ENCODE results near the gene ACADM. TPM values are rescaled to one million over a fixed set of nuclear protein-coding genes. Genes with fewer than 3 reads are reported as not detected.
"Not testable (repeated sequence)": the region's sequence is repeated elsewhere in the genome, so short reads cannot be mapped to it uniquely, and the experiment has no call there.

Gene ACADM
- total RNA-seq, 1 experiment from 2014 or later, result 36.5 TPM

- BruUV-seq (replicated peaks), result no TSS peak
- no peak overlapping the region for H2AFZ ChIP-seq
- no peak overlapping the region for H3K4me3 ChIP-seq
- H3K79me2 ChIP-seq (ENCODE audit: low read depth), result no peaks in the 10 kb centered on the region
- H4K20me1 ChIP-seq (ENCODE audit: insufficient read depth), result no peaks in the 10 kb centered on the region
- no peak overlapping the region for H3K4me2 ChIP-seq
- DNase-seq, result no peak
- no peaks in the 10 kb centered on the region for H3K27me3 ChIP-seq (ENCODE audit: insufficient read depth, low read depth)
- H3K27ac ChIP-seq, result no peak overlapping the region
- CTCF ChIA-PET, result no interaction called here
- intact Hi-C loops (cut with micrococcal nuclease; ENCODE audit: unreplicated experiment), result no loop called here
- H3F3A ChIP-seq (ENCODE audit: insufficient read depth, low read depth), result peaks cover 15% of the 10 kb centered on the region; the same call in 1 of the 2 replicates
- H3K9me3 ChIP-seq (ENCODE audit: insufficient read depth, low read depth), result no peaks in the 10 kb centered on the region
- TF ChIP-seq EZH2 (IDR thresholded peaks at IDR 0.05; ENCODE audit: low read depth), result no peak
- no peak for TF ChIP-seq CTCF (conservative IDR thresholded peaks at IDR 0.05)
- no peaks in the 10 kb centered on the region for H3K36me3 ChIP-seq (ENCODE audit: low read depth)
- POLR2A ChIA-PET (ENCODE audit: unreplicated experiment), result no interaction called here
- no peaks in the 10 kb centered on the region for H3K9me2 ChIP-seq (ENCODE audit: insufficient read depth)
- peaks cover 20% of the 10 kb centered on the region for H3K4me1 ChIP-seq (replicated peaks; ENCODE audit: insufficient read depth)
Observed at GRCh38 chr1:75770761-75771160, 46.3 kb downstream of the ACADM start.

GRCh38 chr1:75771978-75772377 lies 47.5 kb downstream of the ACADM start:
- BruUV-seq (replicated peaks), result no TSS peak
- no peaks in the 10 kb centered on the region for H3K27me3 ChIP-seq (ENCODE audit: insufficient read depth, low read depth)
- no peak overlapping the region for H3K4me2 ChIP-seq
- H3K4me1 ChIP-seq (replicated peaks; ENCODE audit: insufficient read depth), result peaks cover 17% of the 10 kb centered on the region
- H4K20me1 ChIP-seq (ENCODE audit: insufficient read depth), result no peaks in the 10 kb centered on the region
- no peaks in the 10 kb centered on the region for H3K36me3 ChIP-seq (ENCODE audit: low read depth)
- no peak overlapping the region for H2AFZ ChIP-seq
- no peak overlapping the region for H3K27ac ChIP-seq
- intact Hi-C loops (cut with micrococcal nuclease; ENCODE audit: unreplicated experiment), result no loop called here
- POLR2A ChIA-PET (ENCODE audit: unreplicated experiment), result no interaction called here
- no peak overlapping the region for H3K4me3 ChIP-seq
- TF ChIP-seq EZH2 (IDR thresholded peaks at IDR 0.05; ENCODE audit: low read depth), result no peak
- TF ChIP-seq CTCF (conservative IDR thresholded peaks at IDR 0.05), result no peak
- H3K9me2 ChIP-seq (ENCODE audit: insufficient read depth), result no peaks in the 10 kb centered on the region
- H3F3A ChIP-seq (ENCODE audit: insufficient read depth, low read depth), result peaks cover 9% of the 10 kb centered on the region; the same call in 1 of the 2 replicates
- no peaks in the 10 kb centered on the region for H3K9me3 ChIP-seq (ENCODE audit: insufficient read depth, low read depth)
- no peaks in the 10 kb centered on the region for H3K79me2 ChIP-seq (ENCODE audit: low read depth)
- CTCF ChIA-PET, result no interaction called here
- no peak for DNase-seq

- POLR2A ChIA-PET (ENCODE audit: unreplicated experiment); CTCF ChIA-PET: not testable (repeated sequence)
Observed at GRCh38 chr1:75777812-75778211, 53.3 kb downstream of the ACADM start.

GRCh38 chr1:75778694-75779093 lies 54.2 kb downstream of the ACADM start:
- H3K27me3 ChIP-seq (ENCODE audit: insufficient read depth, low read depth); DNase-seq; H4K20me1 ChIP-seq (ENCODE audit: insufficient read depth); H3F3A ChIP-seq (ENCODE audit: insufficient read depth, low read depth); H2AFZ ChIP-seq; H3K79me2 ChIP-seq (ENCODE audit: low read depth); H3K36me3 ChIP-seq (ENCODE audit: low read depth); BruUV-seq (replicated peaks); H3K9me3 ChIP-seq (ENCODE audit: insufficient read depth, low read depth); H3K9me2 ChIP-seq (ENCODE audit: insufficient read depth); H3K4me2 ChIP-seq; CTCF ChIA-PET; H3K27ac ChIP-seq; H3K4me3 ChIP-seq; intact Hi-C loops (cut with micrococcal nuclease; ENCODE audit: unreplicated experiment): not testable (repeated sequence)
- peaks cover 17% of the 10 kb centered on the region for H3K4me1 ChIP-seq (replicated peaks; ENCODE audit: insufficient read depth)
- POLR2A ChIA-PET (ENCODE audit: unreplicated experiment), result interaction anchor here (0.6 kb wide), 1 partner anchor 10 kb away, joined by 11 read pairs; no protein-coding TSS in a partner anchor

More at GRCh38 chr1:75777812-75778211, 53.3 kb downstream of the ACADM start:
- H3K4me1 ChIP-seq (replicated peaks; ENCODE audit: insufficient read depth), result peaks cover 17% of the 10 kb centered on the region
- H3K27ac ChIP-seq; intact Hi-C loops (cut with micrococcal nuclease; ENCODE audit: unreplicated experiment); H2AFZ ChIP-seq; H3K27me3 ChIP-seq (ENCODE audit: insufficient read depth, low read depth); H3F3A ChIP-seq (ENCODE audit: insufficient read depth, low read depth); H3K9me3 ChIP-seq (ENCODE audit: insufficient read depth, low read depth); H3K36me3 ChIP-seq (ENCODE audit: low read depth); H3K9me2 ChIP-seq (ENCODE audit: insufficient read depth); H4K20me1 ChIP-seq (ENCODE audit: insufficient read depth); H3K4me2 ChIP-seq; BruUV-seq (replicated peaks); H3K79me2 ChIP-seq (ENCODE audit: low read depth); H3K4me3 ChIP-seq: not testable (repeated sequence)
- DNase-seq, result peak in 1 of 2 experiments; percentile 6

- CTCF ChIA-PET, result not testable (repeated sequence)
Observed at GRCh38 chr1:75780183-75780582, 55.7 kb downstream of the ACADM start.

GRCh38 chr1:75783920-75784319 lies 59.4 kb downstream of the ACADM start:
- Histone ChIP-seq H3K4me1 (replicated peaks; ENCODE audit: insufficient read depth) (peaks cover 14% of the 10 kb centered on the region), H3K36me3 (ENCODE audit: low read depth) (peaks cover 22% of the 10 kb centered on the region), H3K79me2 (ENCODE audit: low read depth) (peaks cover 29% of the 10 kb centered on the region), H4K20me1 (ENCODE audit: insufficient read depth) (peaks cover 22% of the 10 kb centered on the region), H3F3A (ENCODE audit: insufficient read depth, low read depth) (peaks cover 19% of the 10 kb centered on the region)
- H2AFZ ChIP-seq; H3K4me2 ChIP-seq; CTCF ChIA-PET; H3K27ac ChIP-seq; H3K27me3 ChIP-seq (ENCODE audit: insufficient read depth, low read depth); BruUV-seq (replicated peaks); intact Hi-C loops (cut with micrococcal nuclease; ENCODE audit: unreplicated experiment); H3K9me3 ChIP-seq (ENCODE audit: insufficient read depth, low read depth); H3K4me3 ChIP-seq; DNase-seq; H3K9me2 ChIP-seq (ENCODE audit: insufficient read depth); POLR2A ChIA-PET (ENCODE audit: unreplicated experiment): not testable (repeated sequence)

More at GRCh38 chr1:75780183-75780582, 55.7 kb downstream of the ACADM start:
- H3K36me3 ChIP-seq (ENCODE audit: low read depth); H3K4me3 ChIP-seq; H3K27me3 ChIP-seq (ENCODE audit: insufficient read depth, low read depth); H3K79me2 ChIP-seq (ENCODE audit: low read depth); H3K9me3 ChIP-seq (ENCODE audit: insufficient read depth, low read depth); H4K20me1 ChIP-seq (ENCODE audit: insufficient read depth); H2AFZ ChIP-seq; DNase-seq; POLR2A ChIA-PET (ENCODE audit: unreplicated experiment); H3F3A ChIP-seq (ENCODE audit: insufficient read depth, low read depth); H3K4me2 ChIP-seq; BruUV-seq (replicated peaks); intact Hi-C loops (cut with micrococcal nuclease; ENCODE audit: unreplicated experiment); H3K27ac ChIP-seq; H3K9me2 ChIP-seq (ENCODE audit: insufficient read depth): not testable (repeated sequence)
- peaks cover 16% of the 10 kb centered on the region for H3K4me1 ChIP-seq (replicated peaks; ENCODE audit: insufficient read depth)
